B cell (primary cell): ENCODE results near the gene UBE2F. TPM values are rescaled to one million over a fixed set of nuclear protein-coding genes. Genes with fewer than 3 reads are reported as not detected.

Experiments
- ATAC-seq: fragments of 200-7000 bp; cut with Tn5 transposase; one replicate; pipeline ENCODE4 v1.10.0; 2021; ENCODE audit warnings: low read depth, mild to moderate bottlenecking, moderate number of reproducible peaks, moderate library complexity
- CTCF ChIA-PET: fragments of 350-600 bp; sonication (Branson Sonifier 250); formaldehyde crosslinking; loops from one replicate; lab custom pipeline; 2021; ENCODE audit warnings: antibody characterized with exemption, inconsistent platforms; lab: Charles Lee
- POLR2A ChIA-PET: fragments of 350-600 bp; sonication (Branson Sonifier 250); formaldehyde crosslinking; loops from one replicate; lab custom pipeline; 2021; ENCODE audit warnings: antibody characterized with exemption; lab: Charles Lee
- DNase-seq: peaks from one replicate; pipeline ENCODE4 v3.0.0; 2013
- H2AFZ ChIP-seq: 2 replicates; pipeline ENCODE4 v1.6.1; 2012; ENCODE audit warnings: mild to moderate bottlenecking, low read depth, low read length; ENCODE audit not compliant: insufficient read depth, poor library complexity, severe bottlenecking
- H3K27ac ChIP-seq, 2 donors: 1 replicate in 1 of 2; 2 replicates in 1 of 2; pipeline ENCODE4 v1.5.1; 2012 to 2013; ENCODE audit warnings: low read length in 2 of 2, mild to moderate bottlenecking in 2 of 2, moderate library complexity in 1 of 2
- H3K27me3 ChIP-seq, 4 experiments: fragments of 200-600 bp in 1 of 4; sonication (generic) in 1 of 4; replicated peaks in 1 of 4; 1 replicate in 2 of 4; 2 replicates in 2 of 4; pipeline versions ENCODE4 v1.6.1 to v1.7.0; 2013 to 2016; ENCODE audit warnings: low read length in 3 of 4, mild to moderate bottlenecking in 2 of 4, mixed read lengths in 1 of 4, moderate library complexity in 1 of 4; ENCODE audit not compliant: insufficient read depth in 4 of 4, control insufficient read depth in 3 of 4; ENCODE audit errors: control extremely low read depth in 1 of 4
- H3K36me3 ChIP-seq, 2 experiments: replicated peaks in 1 of 2; 1 replicate in 1 of 2; 2 replicates in 1 of 2; pipeline versions ENCODE4 v1.6.1 to v1.7.1; 2013; ENCODE audit warnings: low read length in 1 of 2; ENCODE audit not compliant: insufficient read depth in 2 of 2, control insufficient read depth in 1 of 2; ENCODE audit errors: control extremely low read depth in 1 of 2, extremely low read depth in 1 of 2
- H3K4me1 ChIP-seq, 2 donors: fragments of 200-600 bp in 1 of 2; sonication (generic) in 1 of 2; 1 replicate in 1 of 2; 2 replicates in 1 of 2; pipeline versions ENCODE4 v1.5.1 to v1.6.1; 2013 to 2017; ENCODE audit warnings: low read length in 2 of 2; ENCODE audit not compliant: control insufficient read depth in 2 of 2, insufficient read depth in 2 of 2
- H3K4me2 ChIP-seq: replicated peaks from 2 replicates; pipeline ENCODE3; 2012; ENCODE audit warnings: mild to moderate bottlenecking, low read depth, low read length; ENCODE audit not compliant: poor library complexity, severe bottlenecking
- H3K4me3 ChIP-seq, 5 experiments: fragments of 200-600 bp in 1 of 5; sonication (generic) in 1 of 5; 1 replicate in 3 of 5; 2 replicates in 2 of 5; pipeline versions ENCODE4 v1.5.1 to v1.7.0; 2011 to 2016; ENCODE audit warnings: low read length in 4 of 5, mild to moderate bottlenecking in 4 of 5, low read depth in 2 of 5, control low read depth in 1 of 5, moderate library complexity in 1 of 5; ENCODE audit not compliant: insufficient read depth in 1 of 5; ENCODE audit errors: control extremely low read depth in 1 of 5, extremely low read depth in 1 of 5
- H3K79me2 ChIP-seq: fragments of 200-600 bp; sonication (generic); one replicate; pipeline ENCODE4 v1.6.0; 2016; ENCODE audit warnings: low read length; ENCODE audit not compliant: control insufficient read depth, insufficient read depth
- H3K9ac ChIP-seq: fragments of 200-600 bp; sonication (generic); 2 replicates; pipeline ENCODE4 v1.6.1; 2017; ENCODE audit warnings: mild to moderate bottlenecking, low read length, moderate library complexity
- H3K9me3 ChIP-seq, 3 donors: one replicate each; pipeline versions ENCODE4 v1.6.1 to v1.7.1; 2013; ENCODE audit warnings: low read length in 2 of 3; ENCODE audit not compliant: control insufficient read depth in 2 of 3, insufficient read depth in 1 of 3; ENCODE audit errors: control extremely low read depth in 1 of 3
- H4K20me1 ChIP-seq: 2 replicates; pipeline ENCODE4 v1.6.0; 2012; ENCODE audit warnings: mild to moderate bottlenecking, low read length; ENCODE audit not compliant: insufficient read depth, control insufficient read depth, poor library complexity, severe bottlenecking
- H3K27ac Mint-ChIP-seq: one replicate; pipeline ENCODE4 v1.8.0; 2021; ENCODE audit warnings: mixed read lengths
- H3K27me3 Mint-ChIP-seq: one replicate; pipeline ENCODE4 v1.8.0; 2021; ENCODE audit warnings: mixed read lengths
- H3K4me1 Mint-ChIP-seq: one replicate; pipeline ENCODE4 v1.8.0; 2021; ENCODE audit warnings: mixed read lengths
- H3K4me3 Mint-ChIP-seq: one replicate; pipeline ENCODE4 v1.8.0; 2021; ENCODE audit warnings: mixed read lengths
- H3K9me3 Mint-ChIP-seq: one replicate; pipeline ENCODE4 v1.8.0; 2022; ENCODE audit warnings: mixed read lengths; ENCODE audit not compliant: insufficient read depth
- EZH2 ChIP-seq: IDR thresholded peaks from 2 replicates; pipeline ENCODE4 v1.6.1; 2012; ENCODE audit warnings: borderline replicate concordance, low read depth, mild to moderate bottlenecking, moderate library complexity, low read length; ENCODE audit not compliant: insufficient read depth, poor library complexity, severe bottlenecking
- WGBS: methylation state at CpG from one replicate; pipeline ENCODE4 v1.1.5; 2013; ENCODE audit warnings: missing lambda C conversion rate; ENCODE audit not compliant: insufficient coverage; 5-methylcytosine and 5-hydroxymethylcytosine counted together
- intact Hi-C: fragments of 100-400 bp; cut with micrococcal nuclease; formaldehyde crosslinking; loops from one replicate; pipeline ENCODE4 v1.10.0; 2022
- polyA plus RNA-seq: library from polyadenylated mRNA; depleted of rRNA; stranded (reverse); fragments of >200 nt; gene quantifications from 2 replicates; pipeline ENCODE4 v1.2.3, GENCODE V29; 2012
- total RNA-seq, 2 donors: library from RNA; stranded (reverse); fragments of 120-200 nt in 1 of 2; gene quantifications; 1 replicate in 1 of 2; 2 replicates in 1 of 2; pipeline versions ENCODE4 v1.2.3 to v1.2.4, GENCODE V29; 2013 to 2022
- TF ChIP-seq, protein P1 (sequence below): fragments of 200-600 bp; IDR thresholded peaks from one replicate; pipeline ENCODE4 v1.8.0; 2022; ENCODE audit warnings: antibody characterized with exemption, mild to moderate bottlenecking

The UBE2F gene
- total and polyA plus RNA-seq, 2 donors (not counting 1 experiment from before 2014, with no cell fraction given), result 22.5 to 57.6 TPM

DNA sequence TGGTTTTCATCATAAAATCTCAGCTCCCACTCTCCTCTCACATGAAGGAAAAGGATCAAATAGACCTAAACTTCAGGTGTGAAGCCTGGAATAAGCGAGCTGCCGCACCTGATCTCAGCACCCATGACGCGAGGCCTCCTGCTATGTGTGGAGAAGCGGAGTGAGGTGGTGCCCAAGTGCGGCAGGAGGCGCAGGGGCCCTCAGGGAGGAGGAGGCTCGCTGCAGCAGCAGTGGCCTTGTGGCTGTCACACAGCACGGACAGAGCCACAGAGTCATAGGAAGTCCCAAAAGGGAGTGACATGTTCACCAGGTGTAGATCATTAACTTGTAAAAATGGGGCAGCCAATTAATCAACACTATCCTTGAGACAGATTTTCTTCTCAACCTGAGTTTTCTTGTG lies 103.1 kb downstream of the UBE2F start:
- Histone ChIP-seq H2AFZ (no peak overlapping the region), H3K4me1 (no peaks in the 10 kb centered on the region), H3K9ac (no peak overlapping the region), H3K27ac (no peak overlapping the region), H3K4me3 (no peak overlapping the region), H3K9me3 (peaks cover 0 to 1% (median 0%) of the 10 kb centered on the region in 3 donors), H3K4me2 (no peak overlapping the region), H3K79me2 (no peaks in the 10 kb centered on the region), H4K20me1 (no peaks in the 10 kb centered on the region), H3K27me3 (no peaks in the 10 kb centered on the region), H3K36me3 (peaks cover 0 to 28% of the 10 kb centered on the region in 2 experiments)
- Mint-ChIP-seq H3K27ac (no peak overlapping the region), H3K4me1 (no peaks in the 10 kb centered on the region), H3K9me3 (peaks cover 2% of the 10 kb centered on the region), H3K4me3 (no peak overlapping the region), H3K27me3 (no peaks in the 10 kb centered on the region)
- intact Hi-C loops, result no loop called here
- DNase-seq (no peak), ATAC-seq (no peak)
- no peak for TF ChIP-seq EZH2
- TF ChIP-seq, protein P1, sequence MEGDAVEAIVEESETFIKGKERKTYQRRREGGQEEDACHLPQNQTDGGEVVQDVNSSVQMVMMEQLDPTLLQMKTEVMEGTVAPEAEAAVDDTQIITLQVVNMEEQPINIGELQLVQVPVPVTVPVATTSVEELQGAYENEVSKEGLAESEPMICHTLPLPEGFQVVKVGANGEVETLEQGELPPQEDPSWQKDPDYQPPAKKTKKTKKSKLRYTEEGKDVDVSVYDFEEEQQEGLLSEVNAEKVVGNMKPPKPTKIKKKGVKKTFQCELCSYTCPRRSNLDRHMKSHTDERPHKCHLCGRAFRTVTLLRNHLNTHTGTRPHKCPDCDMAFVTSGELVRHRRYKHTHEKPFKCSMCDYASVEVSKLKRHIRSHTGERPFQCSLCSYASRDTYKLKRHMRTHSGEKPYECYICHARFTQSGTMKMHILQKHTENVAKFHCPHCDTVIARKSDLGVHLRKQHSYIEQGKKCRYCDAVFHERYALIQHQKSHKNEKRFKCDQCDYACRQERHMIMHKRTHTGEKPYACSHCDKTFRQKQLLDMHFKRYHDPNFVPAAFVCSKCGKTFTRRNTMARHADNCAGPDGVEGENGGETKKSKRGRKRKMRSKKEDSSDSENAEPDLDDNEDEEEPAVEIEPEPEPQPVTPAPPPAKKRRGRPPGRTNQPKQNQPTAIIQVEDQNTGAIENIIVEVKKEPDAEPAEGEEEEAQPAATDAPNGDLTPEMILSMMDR, result no peak
- WGBS, result 97% methylated on average over 8 of the region's 9 CpGs
- CTCF ChIA-PET, result no interaction called here
- POLR2A ChIA-PET, result no interaction called here

DNA sequence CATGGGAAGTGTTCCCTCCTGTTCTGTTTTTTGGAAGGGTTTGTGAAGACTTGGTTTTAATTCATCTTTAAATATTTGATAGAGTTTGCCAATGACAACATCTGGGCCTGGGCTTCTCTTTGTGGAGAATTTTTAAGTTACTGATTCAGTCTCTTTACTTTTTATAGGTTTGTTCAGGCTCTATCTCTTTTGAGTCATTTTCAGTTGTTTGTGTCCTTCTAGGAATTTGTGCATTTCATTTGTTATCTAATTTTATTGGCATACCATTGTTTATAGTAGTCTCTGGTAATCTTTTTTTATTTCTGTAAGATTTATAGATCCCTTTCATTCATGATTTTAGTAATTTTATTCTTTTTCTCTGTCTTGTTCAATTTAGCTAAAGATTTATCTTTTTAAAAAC lies 108.6 kb downstream of the UBE2F start:
- H3K4me2 ChIP-seq, result no peak overlapping the region
- Mint-ChIP-seq H3K27ac (no peak overlapping the region), H3K27me3 (no peaks in the 10 kb centered on the region), H3K4me3 (no peak overlapping the region), H3K4me1 (no peaks in the 10 kb centered on the region), H3K9me3 (peaks cover 2% of the 10 kb centered on the region)
- H3K9ac ChIP-seq, result no peak overlapping the region
- no peak for TF ChIP-seq EZH2
- TF ChIP-seq, protein P1, result no peak
- DNase-seq, result no peak
- no peak for ATAC-seq
- intact Hi-C loops, result no loop called here
- H3K79me2 ChIP-seq, result peaks cover 3% of the 10 kb centered on the region
- H3K9me3 ChIP-seq, result peaks cover 0 to 1% (median 0%) of the 10 kb centered on the region in 3 donors
- no peak overlapping the region for H3K4me3 ChIP-seq
- CTCF ChIA-PET, result no interaction called here
- no peak overlapping the region for H3K27ac ChIP-seq
- H3K4me1 ChIP-seq, result no peaks in the 10 kb centered on the region
- no peaks in the 10 kb centered on the region for H4K20me1 ChIP-seq
- H3K27me3 ChIP-seq, result no peaks in the 10 kb centered on the region
- H3K36me3 ChIP-seq, result peaks cover 0 to 6% of the 10 kb centered on the region in 2 experiments
- POLR2A ChIA-PET, result no interaction called here
- no peak overlapping the region for H2AFZ ChIP-seq
